Endothelial cell (in vitro differentiated cells): Measurements from ENCODE around the gene IGF2. TPM values are rescaled to one million over a fixed set of nuclear protein-coding genes. Genes with fewer than 3 reads are reported as not detected.
A peak's percentile ranks its signal among the peaks of the same experiment; 100 is the strongest.

Source experiments
- DNase-seq: peaks from one replicate; pipeline ENCODE4 v3.0.0; 2021; ENCODE audit warnings: low spot score
- H3K27ac Mint-ChIP-seq: one replicate; pipeline ENCODE4 v1.8.0; 2021; ENCODE audit warnings: mixed read lengths, inconsistent platforms; ENCODE audit not compliant: unreplicated experiment
- H3K27me3 Mint-ChIP-seq: one replicate; pipeline ENCODE4 v1.8.0; 2021; ENCODE audit warnings: mild to moderate bottlenecking, moderate library complexity, mixed read lengths, inconsistent platforms; ENCODE audit not compliant: unreplicated experiment
- H3K36me3 Mint-ChIP-seq: one replicate; pipeline ENCODE4 v1.8.0; 2021; ENCODE audit warnings: mild to moderate bottlenecking, low read depth, mixed read lengths, inconsistent platforms; ENCODE audit not compliant: unreplicated experiment
- H3K4me1 Mint-ChIP-seq: one replicate; pipeline ENCODE4 v1.8.0; 2021; ENCODE audit warnings: mild to moderate bottlenecking, mixed read lengths, inconsistent platforms; ENCODE audit not compliant: unreplicated experiment
- H3K4me3 Mint-ChIP-seq: one replicate; pipeline ENCODE4 v1.8.0; 2021; ENCODE audit warnings: mild to moderate bottlenecking, mixed read lengths, inconsistent platforms; ENCODE audit not compliant: unreplicated experiment
- H3K9me3 Mint-ChIP-seq: one replicate; pipeline ENCODE4 v1.8.0; 2021; ENCODE audit warnings: mixed read lengths, inconsistent platforms; ENCODE audit not compliant: unreplicated experiment
- CTCF ChIP-seq: fragments of 200-600 bp; sonication (generic); IDR thresholded peaks from one replicate; pipeline ENCODE4 v1.5.0; 2021; ENCODE audit warnings: antibody characterized with exemption; ENCODE audit not compliant: unreplicated experiment
- total RNA-seq: library from RNA; stranded (reverse); fragmentation: NEBNext Ultra II Directional; extraction: Animal tissue kit (Norgen Biotek cat#: 25700); gene quantifications from one replicate; pipeline ENCODE4 v1.2.1, GENCODE V29; 2021; ENCODE audit not compliant: unreplicated experiment

Gene IGF2
- total RNA-seq, 1 donor from 2014 or later: 2.1 TPM

- no peak for DNase-seq
- TF ChIP-seq CTCF: no peak
- no peaks in the 10 kb centered on the region for H3K9me3 Mint-ChIP-seq
- peaks cover 8% of the 10 kb centered on the region for H3K27me3 Mint-ChIP-seq
- H3K4me3 Mint-ChIP-seq: no peak overlapping the region
- peaks cover 16% of the 10 kb centered on the region for H3K4me1 Mint-ChIP-seq
- no peak overlapping the region for H3K27ac Mint-ChIP-seq
- H3K36me3 Mint-ChIP-seq: peaks cover 5% of the 10 kb centered on the region
Measured at GRCh38 chr11:2106583-2107209, 32.5 kb downstream of the IGF2 start.

GRCh38 chr11:2105511-2105910 is 33.7 kb downstream of the IGF2 start:
- Mint-ChIP-seq H3K36me3 (peaks cover 5% of the 10 kb centered on the region), H3K27me3 (peaks cover 11% of the 10 kb centered on the region), H3K27ac (no peak overlapping the region), H3K4me1 (peaks cover 16% of the 10 kb centered on the region), H3K9me3 (no peaks in the 10 kb centered on the region), H3K4me3 (no peak overlapping the region)
- no peak for TF ChIP-seq CTCF
- DNase-seq: peak; percentile 2

GRCh38 chr11:2104524-2105440 is 34.4 kb downstream of the IGF2 start:
- peaks cover 5% of the 10 kb centered on the region for H3K36me3 Mint-ChIP-seq
- no peak for DNase-seq
- H3K4me1 Mint-ChIP-seq: peaks cover 14% of the 10 kb centered on the region
- TF ChIP-seq CTCF: no peak
- no peaks in the 10 kb centered on the region for H3K9me3 Mint-ChIP-seq
- H3K27me3 Mint-ChIP-seq: peaks cover 11% of the 10 kb centered on the region
- H3K27ac Mint-ChIP-seq: peak overlapping the region; percentile 16
- H3K4me3 Mint-ChIP-seq: no peak overlapping the region

- no peak for TF ChIP-seq CTCF
- H3K4me3 Mint-ChIP-seq: no peak overlapping the region
- H3K9me3 Mint-ChIP-seq: no peaks in the 10 kb centered on the region
- peak overlapping the region; percentile 16 for H3K27ac Mint-ChIP-seq
- no peak for DNase-seq
- peaks cover 12% of the 10 kb centered on the region for H3K4me1 Mint-ChIP-seq
- H3K36me3 Mint-ChIP-seq: peaks cover 5% of the 10 kb centered on the region
- H3K27me3 Mint-ChIP-seq: peaks cover 13% of the 10 kb centered on the region
Measured at GRCh38 chr11:2103668-2104523, 35.3 kb downstream of the IGF2 start.
